GM13977 (cell line): Measurements from ENCODE around the gene CPSF7.

Experiments used
- DNase-seq: peaks from one replicate; pipeline ENCODE4 v3.0.0; 2012; ENCODE audit warnings: low spot score
- CTCF ChIP-seq: IDR thresholded peaks from 2 replicates; pipeline ENCODE4 v1.5.1; 2012; ENCODE audit warnings: mild to moderate bottlenecking, control low read depth; ENCODE audit not compliant: insufficient read depth; ENCODE audit errors: extremely low read depth, missing control alignments
- in situ Hi-C: fragments of 300-500 bp; cut with MboI; formaldehyde crosslinking; loops from one replicate; pipeline ENCODE4 v1.12.0; 2022; ENCODE audit warnings: low sequenced_read_pairs, low pct_unique_long_range_greater_than_20kb, mixed read lengths, inconsistent platforms; ENCODE audit not compliant: unreplicated experiment

CPSF7 gene

GRCh38 chr11:61454520-61454919, 24.7 kb upstream of the CPSF7 start:
- TF ChIP-seq CTCF = no peak
- DNase-seq = no peak
- in situ Hi-C loops = no loop called here

GRCh38 chr11:61453695-61454094, 23.9 kb upstream of the CPSF7 start:
- no peak for TF ChIP-seq CTCF
- in situ Hi-C loops = no loop called here
- no peak for DNase-seq

- in situ Hi-C loops = no loop called here
- no peak for TF ChIP-seq CTCF
These were observed 23.1 kb upstream of the CPSF7 start for GRCh38 chr11:61452825-61453224.

GRCh38 chr11:61448552-61448927, 18.8 kb upstream of the CPSF7 start:
- no peak for DNase-seq
- in situ Hi-C loops = no loop called here
- TF ChIP-seq CTCF = no peak

More at GRCh38 chr11:61452825-61453224, 23.1 kb upstream of the CPSF7 start:
- no peak for DNase-seq

- no peak for TF ChIP-seq CTCF
- in situ Hi-C loops = no loop called here
- no peak for DNase-seq
These were observed 18.1 kb upstream of the CPSF7 start for GRCh38 chr11:61447601-61448551.

- in situ Hi-C loops = no loop called here
- DNase-seq = peak; percentile 73
- peak; percentile 78 for TF ChIP-seq CTCF
These were observed 16.5 kb upstream of the CPSF7 start for GRCh38 chr11:61446211-61446651.
